Stimulated activated memory B cell treated with anti-CD40 and anti-IgM and Interleukin-4, amounts not matched to agents 10 μg/mL and 1 μg/mL and 100 μg/mL, for 72 hours (primary cell): ENCODE measurements around the gene KRTAP1-5.
"Not testable (repeated sequence)": the region's sequence is repeated elsewhere in the genome, so short reads cannot be mapped to it uniquely, and the experiment has no call there.

Experiments
- ATAC-seq: fragments of 150-1000 bp; cut with Tn5 transposase; 2 replicates; pipeline ENCODE4 v1.10.0; 2021
- H3K27ac Mint-ChIP-seq: one replicate; pipeline ENCODE4 v1.8.0; 2022; ENCODE audit warnings: mild to moderate bottlenecking, mixed read lengths
- H3K27me3 Mint-ChIP-seq: one replicate; pipeline ENCODE4 v1.8.0; 2022; ENCODE audit warnings: mixed read lengths
- H3K36me3 Mint-ChIP-seq: one replicate; pipeline ENCODE4 v1.8.0; 2022; ENCODE audit warnings: mixed read lengths
- H3K4me1 Mint-ChIP-seq: one replicate; pipeline ENCODE4 v1.8.0; 2022; ENCODE audit warnings: mixed read lengths
- H3K4me3 Mint-ChIP-seq: one replicate; pipeline ENCODE4 v1.8.0; 2022; ENCODE audit warnings: mild to moderate bottlenecking, moderate library complexity, mixed read lengths
- H3K9me3 Mint-ChIP-seq: one replicate; pipeline ENCODE4 v1.8.0; 2022; ENCODE audit warnings: mixed read lengths

KRTAP1-5 gene

GRCh38 chr17:41057547-41057946 lies 30.5 kb upstream of the KRTAP1-5 start:
- no peak for ATAC-seq
- Mint-ChIP-seq H3K9me3 (peaks cover 4% of the 10 kb centered on the region), H3K27ac (no peak overlapping the region), H3K4me1 (no peaks in the 10 kb centered on the region), H3K36me3 (no peaks in the 10 kb centered on the region), H3K4me3 (no peak overlapping the region), H3K27me3 (peaks cover 65% of the 10 kb centered on the region)

- H3K36me3 Mint-ChIP-seq, H3K4me3 Mint-ChIP-seq, H3K27ac Mint-ChIP-seq, H3K9me3 Mint-ChIP-seq, H3K4me1 Mint-ChIP-seq: not testable (repeated sequence)
- H3K27me3 Mint-ChIP-seq = peaks cover 52% of the 10 kb centered on the region
- ATAC-seq = peak; percentile 41
These were observed 28.1 kb upstream of the KRTAP1-5 start, which contains the start of gene KRTAP2-2 for GRCh38 chr17:41055130-41055529. Gene KRTAP2-2 (minus strand): TSS chr17:41055230. CDS start chr17:41055211, 19 bp downstream.

GRCh38 chr17:41054556-41054955 lies 27.5 kb upstream of the KRTAP1-5 start:
- ATAC-seq, H3K9me3 Mint-ChIP-seq, H3K36me3 Mint-ChIP-seq, H3K4me3 Mint-ChIP-seq, H3K27ac Mint-ChIP-seq, H3K4me1 Mint-ChIP-seq: not testable (repeated sequence)
- H3K27me3 Mint-ChIP-seq = peaks cover 48% of the 10 kb centered on the region

GRCh38 chr17:41054025-41054424 lies 27.0 kb upstream of the KRTAP1-5 start:
- H3K36me3 Mint-ChIP-seq = no peaks in the 10 kb centered on the region
- no peak for ATAC-seq
- peaks cover 43% of the 10 kb centered on the region for H3K27me3 Mint-ChIP-seq
- peaks cover 4% of the 10 kb centered on the region for H3K9me3 Mint-ChIP-seq
- H3K4me1 Mint-ChIP-seq = no peaks in the 10 kb centered on the region
- no peak overlapping the region for H3K27ac Mint-ChIP-seq
- H3K4me3 Mint-ChIP-seq = no peak overlapping the region

GRCh38 chr17:41052566-41052965 lies 25.6 kb upstream of the KRTAP1-5 start:
- peaks cover 1% of the 10 kb centered on the region for H3K9me3 Mint-ChIP-seq
- no peaks in the 10 kb centered on the region for H3K4me1 Mint-ChIP-seq
- H3K27me3 Mint-ChIP-seq = peaks cover 28% of the 10 kb centered on the region
- H3K36me3 Mint-ChIP-seq = no peaks in the 10 kb centered on the region
- no peak overlapping the region for H3K27ac Mint-ChIP-seq
- H3K4me3 Mint-ChIP-seq = no peak overlapping the region
- ATAC-seq = no peak

- peak; percentile 45 for ATAC-seq
- H3K27me3 Mint-ChIP-seq = peaks cover 35% of the 10 kb centered on the region
- no peak overlapping the region for H3K4me3 Mint-ChIP-seq
- H3K4me1 Mint-ChIP-seq = no peaks in the 10 kb centered on the region
- no peaks in the 10 kb centered on the region for H3K36me3 Mint-ChIP-seq
- no peaks in the 10 kb centered on the region for H3K9me3 Mint-ChIP-seq
- no peak overlapping the region for H3K27ac Mint-ChIP-seq
These were observed 22.1 kb upstream of the KRTAP1-5 start for GRCh38 chr17:41049110-41049509.

- Mint-ChIP-seq H3K36me3 (no peaks in the 10 kb centered on the region), H3K4me3 (no peak overlapping the region), H3K4me1 (no peaks in the 10 kb centered on the region), H3K9me3 (no peaks in the 10 kb centered on the region), H3K27ac (no peak overlapping the region), H3K27me3 (peaks cover 29% of the 10 kb centered on the region)
- ATAC-seq = no peak
These were observed 21.4 kb upstream of the KRTAP1-5 start for GRCh38 chr17:41048441-41048840.

- not testable (repeated sequence) for H3K27ac Mint-ChIP-seq, H3K36me3 Mint-ChIP-seq, H3K4me3 Mint-ChIP-seq, H3K9me3 Mint-ChIP-seq, H3K4me1 Mint-ChIP-seq
- H3K27me3 Mint-ChIP-seq = peaks cover 18% of the 10 kb centered on the region
- peak; percentile 27 for ATAC-seq
These were observed 19.9 kb upstream of the KRTAP1-5 start, which contains the start of gene KRTAP2-1 for GRCh38 chr17:41046735-41047465. Gene KRTAP2-1 (minus strand): TSS chr17:41047316. CDS start chr17:41047267, 49 bp downstream.

GRCh38 chr17:41042953-41043352 lies 15.9 kb upstream of the KRTAP1-5 start:
- no peaks in the 10 kb centered on the region for H3K9me3 Mint-ChIP-seq
- ATAC-seq = no peak
- H3K4me3 Mint-ChIP-seq = no peak overlapping the region
- H3K27ac Mint-ChIP-seq = no peak overlapping the region
- peaks cover 22% of the 10 kb centered on the region for H3K27me3 Mint-ChIP-seq
- no peaks in the 10 kb centered on the region for H3K36me3 Mint-ChIP-seq
- H3K4me1 Mint-ChIP-seq = no peaks in the 10 kb centered on the region

GRCh38 chr17:41040783-41041571 lies 14.0 kb upstream of the KRTAP1-5 start, which contains the start of gene KRTAP1-1:
Gene KRTAP1-1 (minus strand): TSS chr17:41041450. CDS start chr17:41041397, 53 bp downstream.
- H3K4me3 Mint-ChIP-seq, ATAC-seq, H3K27ac Mint-ChIP-seq, H3K4me1 Mint-ChIP-seq, H3K9me3 Mint-ChIP-seq, H3K36me3 Mint-ChIP-seq: not testable (repeated sequence)
- H3K27me3 Mint-ChIP-seq = peaks cover 23% of the 10 kb centered on the region

GRCh38 chr17:41037853-41038350 lies 10.9 kb upstream of the KRTAP1-5 start:
- H3K4me1 Mint-ChIP-seq = no peaks in the 10 kb centered on the region
- no peaks in the 10 kb centered on the region for H3K9me3 Mint-ChIP-seq
- H3K36me3 Mint-ChIP-seq = no peaks in the 10 kb centered on the region
- peaks cover 27% of the 10 kb centered on the region for H3K27me3 Mint-ChIP-seq
- no peak overlapping the region for H3K27ac Mint-ChIP-seq
- no peak for ATAC-seq
- no peak overlapping the region for H3K4me3 Mint-ChIP-seq

- ATAC-seq = peak; percentile 41
- not testable (repeated sequence) for H3K9me3 Mint-ChIP-seq, H3K36me3 Mint-ChIP-seq, H3K27ac Mint-ChIP-seq, H3K4me3 Mint-ChIP-seq, H3K4me1 Mint-ChIP-seq
- peaks cover 48% of the 10 kb centered on the region for H3K27me3 Mint-ChIP-seq
These were observed 7.4 kb upstream of the KRTAP1-5 start, which contains the start of gene KRTAP1-3 for GRCh38 chr17:41034346-41034935. Gene KRTAP1-3 (minus strand): TSS chr17:41034874. CDS start chr17:41034821, 53 bp downstream.

GRCh38 chr17:41029633-41030245 lies 2.7 kb upstream of the KRTAP1-5 start, which contains the start of gene KRTAP1-4:
Gene KRTAP1-4 (minus strand): TSS chr17:41030195. CDS start chr17:41030078, 117 bp downstream.
- H3K9me3 Mint-ChIP-seq = no peaks in the 10 kb centered on the region
- no peaks in the 10 kb centered on the region for H3K4me1 Mint-ChIP-seq
- H3K27me3 Mint-ChIP-seq = peaks cover 65% of the 10 kb centered on the region
- peak; percentile 12 for ATAC-seq
- no peaks in the 10 kb centered on the region for H3K36me3 Mint-ChIP-seq
- no peak within 1 kb of the TSS for H3K4me3 Mint-ChIP-seq
- no peak within 1 kb of the TSS for H3K27ac Mint-ChIP-seq

GRCh38 chr17:41024697-41025096 lies 2.3 kb downstream of the KRTAP1-5 start:
- H3K9me3 Mint-ChIP-seq = peaks cover 5% of the 10 kb centered on the region
- H3K27ac Mint-ChIP-seq = no peak overlapping the region
- H3K27me3 Mint-ChIP-seq = peaks cover 37% of the 10 kb centered on the region
- H3K36me3 Mint-ChIP-seq = no peaks in the 10 kb centered on the region
- H3K4me3 Mint-ChIP-seq = no peak overlapping the region
- H3K4me1 Mint-ChIP-seq = no peaks in the 10 kb centered on the region
- no peak for ATAC-seq

- H3K36me3 Mint-ChIP-seq = no peaks in the 10 kb centered on the region
- H3K9me3 Mint-ChIP-seq = peaks cover 5% of the 10 kb centered on the region
- no peaks in the 10 kb centered on the region for H3K4me1 Mint-ChIP-seq
- no peak overlapping the region for H3K27ac Mint-ChIP-seq
- H3K4me3 Mint-ChIP-seq = no peak overlapping the region
- ATAC-seq = no peak
- peaks cover 8% of the 10 kb centered on the region for H3K27me3 Mint-ChIP-seq
These were observed 6.7 kb downstream of the KRTAP1-5 start for GRCh38 chr17:41020336-41020735.
